ENCODE measurements around the gene SCN9A.
"Not testable (repeated sequence)": the region's sequence is repeated elsewhere in the genome, so short reads cannot be mapped to it uniquely, and the experiment has no call there.

SCN9A gene

DNA sequence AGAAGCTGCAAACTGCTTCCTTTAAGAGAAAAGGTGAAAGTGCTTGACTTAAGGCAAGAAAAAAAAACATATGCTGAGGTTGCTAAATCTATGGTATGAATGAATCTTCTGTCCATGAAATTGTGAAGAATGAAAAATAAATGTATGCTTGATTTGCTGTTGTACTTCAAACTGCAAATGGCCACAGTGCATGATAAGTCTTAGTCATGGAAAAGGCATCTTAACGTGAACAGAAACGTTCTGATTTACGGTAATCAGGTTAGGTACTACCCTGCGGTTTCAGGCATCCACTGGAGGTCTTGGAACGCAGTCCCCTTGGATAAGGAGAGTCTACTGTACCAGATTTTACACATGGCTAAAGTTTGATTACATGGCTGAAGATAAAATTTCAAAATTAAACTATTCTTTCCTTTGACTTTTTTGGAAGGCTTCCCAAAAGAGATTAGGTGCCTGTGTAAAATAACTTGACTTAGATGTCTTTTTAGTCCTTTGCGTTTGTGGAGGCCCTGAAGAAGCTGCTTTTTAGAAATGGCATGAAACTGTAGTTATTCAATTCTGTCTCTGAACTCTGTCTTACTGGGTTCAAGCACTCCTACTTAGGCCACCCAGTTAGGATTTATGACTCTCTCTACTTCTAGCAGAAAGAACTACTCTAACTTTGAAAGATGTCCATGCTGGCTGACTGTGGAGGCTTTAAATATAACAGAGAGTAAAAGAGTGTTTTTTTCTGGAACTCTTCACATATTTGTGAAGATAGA lies 35.9 kb upstream of the SCN9A start:
- H3K27ac ChIP-seq: no peak overlapping the region
- TF ChIP-seq ZFX (IDR thresholded peaks at IDR 0.05; ENCODE audit: borderline replicate concordance): no peak
- TF ChIP-seq, protein P1, sequence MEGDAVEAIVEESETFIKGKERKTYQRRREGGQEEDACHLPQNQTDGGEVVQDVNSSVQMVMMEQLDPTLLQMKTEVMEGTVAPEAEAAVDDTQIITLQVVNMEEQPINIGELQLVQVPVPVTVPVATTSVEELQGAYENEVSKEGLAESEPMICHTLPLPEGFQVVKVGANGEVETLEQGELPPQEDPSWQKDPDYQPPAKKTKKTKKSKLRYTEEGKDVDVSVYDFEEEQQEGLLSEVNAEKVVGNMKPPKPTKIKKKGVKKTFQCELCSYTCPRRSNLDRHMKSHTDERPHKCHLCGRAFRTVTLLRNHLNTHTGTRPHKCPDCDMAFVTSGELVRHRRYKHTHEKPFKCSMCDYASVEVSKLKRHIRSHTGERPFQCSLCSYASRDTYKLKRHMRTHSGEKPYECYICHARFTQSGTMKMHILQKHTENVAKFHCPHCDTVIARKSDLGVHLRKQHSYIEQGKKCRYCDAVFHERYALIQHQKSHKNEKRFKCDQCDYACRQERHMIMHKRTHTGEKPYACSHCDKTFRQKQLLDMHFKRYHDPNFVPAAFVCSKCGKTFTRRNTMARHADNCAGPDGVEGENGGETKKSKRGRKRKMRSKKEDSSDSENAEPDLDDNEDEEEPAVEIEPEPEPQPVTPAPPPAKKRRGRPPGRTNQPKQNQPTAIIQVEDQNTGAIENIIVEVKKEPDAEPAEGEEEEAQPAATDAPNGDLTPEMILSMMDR (IDR thresholded peaks at IDR 0.05): no peak

DNA sequence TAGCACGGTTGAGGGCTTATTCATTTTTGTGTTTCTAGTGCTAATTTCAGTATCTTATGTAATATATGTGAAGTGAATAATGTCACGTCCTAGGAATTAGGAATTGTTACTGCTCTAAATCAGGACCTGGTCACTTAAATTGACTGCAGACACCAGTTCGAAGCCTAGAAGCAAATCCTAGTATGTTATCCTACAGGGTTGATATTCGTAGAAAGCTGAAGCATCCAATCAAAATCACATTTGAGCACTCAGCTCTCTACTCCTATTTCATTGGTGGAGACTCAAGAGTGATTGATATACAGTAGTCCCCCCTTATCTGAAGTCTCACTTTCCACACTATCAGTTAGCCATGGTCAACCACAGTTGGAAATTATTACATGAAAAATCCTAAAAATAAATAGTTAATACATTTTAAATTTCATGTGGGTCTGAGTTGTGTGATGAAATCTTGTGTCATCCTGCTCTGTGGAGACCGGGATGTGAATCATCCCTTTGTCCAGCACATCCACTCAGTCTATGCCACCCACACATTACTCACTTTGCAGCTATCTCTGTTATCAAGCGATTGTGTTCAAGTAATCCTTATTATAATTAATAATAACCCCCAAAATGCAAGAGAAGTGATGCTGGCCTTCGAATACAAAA lies 35.2 kb upstream of the SCN9A start:
- TF ChIP-seq, protein P1 (IDR thresholded peaks at IDR 0.05): no peak
- TF ChIP-seq ZFX (IDR thresholded peaks at IDR 0.05; ENCODE audit: borderline replicate concordance): no peak
- no peak overlapping the region for H3K27ac ChIP-seq

- not testable (repeated sequence) for H3K27ac ChIP-seq
Measured at GRCh38 chr2:166407746-166408145, 32.0 kb upstream of the SCN9A start.

DNA sequence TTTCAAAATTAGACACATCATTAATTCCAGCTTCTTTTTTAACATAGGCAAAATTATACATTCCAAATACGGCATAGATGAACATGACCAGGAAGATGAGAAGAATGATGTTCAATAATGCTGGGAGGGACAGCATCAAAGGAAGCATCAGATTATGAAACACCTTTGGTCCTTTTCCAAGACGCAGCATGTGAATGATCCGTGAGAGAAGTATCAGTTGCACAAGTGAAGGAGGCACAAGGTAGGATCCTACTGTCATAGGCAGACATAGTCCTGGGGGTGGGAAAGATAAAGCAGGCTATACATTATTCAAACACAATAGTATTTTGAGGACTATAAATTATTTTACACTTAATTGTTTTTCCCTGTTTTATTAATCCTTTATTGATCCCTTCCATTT lies 30.6 kb upstream of the SCN9A start:
- no peak overlapping the region for H3K27ac ChIP-seq
- no peak for TF ChIP-seq ZFX (IDR thresholded peaks at IDR 0.05; ENCODE audit: borderline replicate concordance)
- TF ChIP-seq, protein P1 (IDR thresholded peaks at IDR 0.05): no peak

DNA sequence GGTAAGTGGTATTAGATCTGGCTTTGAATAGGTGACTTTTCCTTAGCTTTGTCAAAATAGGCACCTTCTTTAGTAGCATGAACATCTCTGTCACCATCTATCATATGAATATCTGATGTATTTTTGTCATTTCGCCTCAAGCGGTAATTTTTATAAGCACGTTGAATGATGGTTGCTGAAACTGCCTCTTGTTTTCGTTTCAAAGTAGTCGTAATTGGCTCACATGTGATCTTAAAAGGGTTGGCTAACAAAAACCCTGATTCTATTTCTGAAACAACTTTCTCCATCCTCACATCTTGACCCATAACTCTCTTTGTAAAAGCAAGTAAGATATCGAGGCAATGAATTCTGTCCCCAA lies 29.8 kb upstream of the SCN9A start:
- no peak overlapping the region for H3K27ac ChIP-seq
- TF ChIP-seq, protein P1 (IDR thresholded peaks at IDR 0.05): no peak
- TF ChIP-seq ZFX (IDR thresholded peaks at IDR 0.05; ENCODE audit: borderline replicate concordance): no peak

DNA sequence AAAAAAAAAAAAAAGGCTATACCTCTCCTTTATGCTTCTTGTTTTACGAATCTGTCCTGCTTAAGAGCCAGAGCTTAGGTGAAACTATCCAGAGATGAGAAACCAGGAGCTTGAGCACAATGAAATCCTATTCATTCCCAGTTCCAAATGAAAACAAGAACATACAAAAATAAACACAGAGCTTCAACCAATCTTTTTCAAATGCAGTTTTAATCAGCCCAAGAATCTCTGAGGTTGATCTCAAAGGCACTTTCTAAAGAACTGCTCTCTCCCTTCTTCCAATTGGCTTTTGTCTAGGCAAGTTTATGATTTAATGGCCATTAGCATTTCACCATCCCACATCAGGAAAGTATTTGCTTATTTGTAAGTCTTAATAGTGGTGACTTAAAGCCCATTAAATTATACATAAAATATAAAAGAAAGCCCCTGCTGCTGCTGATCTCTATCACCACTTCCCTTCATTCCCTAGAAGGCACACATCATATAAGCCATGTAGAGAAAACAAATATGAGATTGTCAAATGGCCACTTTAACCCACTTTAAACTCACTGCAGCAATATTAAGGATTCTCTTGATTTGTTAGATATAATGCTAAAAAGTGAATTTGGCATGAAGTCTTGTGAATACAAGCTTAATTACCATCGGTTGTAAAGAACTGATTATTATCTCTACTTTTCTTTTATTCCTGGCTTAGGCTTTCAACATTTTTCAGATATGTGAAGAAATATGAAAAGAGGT lies 29.3 kb upstream of the SCN9A start:
- TF ChIP-seq, protein P1 (IDR thresholded peaks at IDR 0.05): no peak
- no peak overlapping the region for H3K27ac ChIP-seq

DNA sequence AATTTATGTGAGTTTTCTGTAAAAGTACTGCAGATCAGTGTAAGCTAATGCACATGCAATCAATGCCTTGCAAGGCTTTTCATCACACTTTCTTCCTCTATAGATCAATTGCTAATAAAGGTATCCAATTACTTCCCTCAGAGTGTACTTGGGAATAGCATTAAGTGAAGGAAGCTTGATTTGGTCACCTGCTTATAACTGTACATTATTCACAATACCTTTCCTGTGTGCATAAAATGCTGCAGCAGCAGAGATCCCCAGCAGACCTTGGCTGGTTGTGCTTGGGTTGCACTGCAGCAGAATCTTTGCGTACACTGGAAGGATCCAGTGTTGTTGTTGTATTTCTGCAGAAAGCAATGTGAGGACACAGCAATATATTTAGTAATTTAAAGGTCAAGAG lies 18.5 kb upstream of the SCN9A start:
- H3K27ac ChIP-seq: no peak overlapping the region
- TF ChIP-seq, protein P1 (IDR thresholded peaks at IDR 0.05): no peak
- TF ChIP-seq ZFX (IDR thresholded peaks at IDR 0.05; ENCODE audit: borderline replicate concordance): no peak

All from 22Rv1 (cell line).